ENCODE measurements around the gene MXRA8.

- TF ChIP-seq CTCF (IDR thresholded peaks at IDR 0.05; ENCODE audit: low read length) (no peak), EZH2phosphoT487 (IDR thresholded peaks at IDR 0.05; ENCODE audit: low read length) (no peak), EZH2 (optimal IDR thresholded peaks at IDR 0.05; ENCODE audit: low read depth, low read length) (no peak)
Observed at GRCh38 chr1:1391225-1391624, 32.9 kb upstream of the MXRA8 start.
